ENCODE results near the gene NTRK3. TPM values are rescaled to one million over a fixed set of nuclear protein-coding genes. Genes with fewer than 3 reads are reported as not detected.

The NTRK3 gene
- total RNA-seq, 6 experiments from 2014 or later = 0.35 to 0.75 (median 0.46) TPM

DNA sequence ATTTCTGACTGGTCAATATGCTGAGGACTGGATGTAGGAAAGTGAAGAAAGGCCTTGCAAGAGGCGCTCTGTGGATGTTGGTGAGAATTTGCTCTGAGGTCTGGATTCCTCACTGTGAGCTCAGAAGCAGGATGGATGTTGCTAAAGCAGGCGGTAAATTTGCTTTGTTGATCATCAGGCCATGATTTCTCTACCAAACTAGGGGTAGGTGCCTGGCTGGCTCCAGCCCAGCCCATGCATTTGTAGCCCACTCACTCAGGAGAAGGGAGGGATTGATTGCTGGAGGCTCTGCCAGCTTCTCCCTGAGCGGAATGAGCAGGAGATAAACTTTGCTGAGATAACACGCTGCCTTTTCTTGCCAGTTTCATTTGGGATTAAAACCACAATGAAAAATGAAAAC is 44.3 kb upstream of the NTRK3 start:
- 49% methylated on average over 4 of the region's 4 CpGs for WGBS (ENCODE audit: insufficient coverage, low coverage, low lambda C conversion rate, missing lambda C conversion rate)
- intact Hi-C loops (cut with DNase I) = no loop called here

DNA sequence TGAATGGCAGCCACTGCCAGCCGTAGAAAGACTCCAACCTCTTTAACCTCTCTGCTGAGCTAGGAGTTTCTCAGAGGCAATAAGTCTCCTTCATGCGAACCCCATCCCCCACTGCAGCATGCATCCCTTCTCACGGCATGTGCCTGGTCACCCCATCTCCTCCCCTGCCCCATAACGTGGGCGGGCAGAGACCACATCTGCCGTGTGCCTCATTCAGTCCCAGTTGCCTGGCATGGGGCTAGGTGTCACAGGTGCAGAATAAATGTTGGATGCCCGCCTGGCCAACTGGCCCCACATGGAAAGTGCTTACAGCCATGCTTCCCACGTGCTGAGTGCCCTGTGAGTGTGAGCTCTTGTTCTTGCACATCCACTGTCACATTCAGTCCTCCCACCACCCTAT is 43.5 kb upstream of the NTRK3 start:
- Histone ChIP-seq H3K27me3 (no peaks in the 10 kb centered on the region), H3K27ac (no peak overlapping the region), H3K9me3 (no peaks in the 10 kb centered on the region), H3K36me3 (no peaks in the 10 kb centered on the region), H3K4me3 (no peak overlapping the region), H3K4me1 (no peaks in the 10 kb centered on the region)
- ATAC-seq (no peak), DNase-seq (no peak)
- TF ChIP-seq POLR2A (IDR thresholded peaks at IDR 0.05) = no peak
- 32% methylated on average over 8 of the region's 8 CpGs for WGBS (ENCODE audit: insufficient coverage, low coverage, low lambda C conversion rate, missing lambda C conversion rate)
- intact Hi-C loops (cut with DNase I) = no loop called here

More for the DNA sequence above, 44.3 kb upstream of the NTRK3 start:
- no peaks in the 10 kb centered on the region for H3K36me3 ChIP-seq
- H3K27me3 ChIP-seq = no peaks in the 10 kb centered on the region
- H3K4me1 ChIP-seq = no peaks in the 10 kb centered on the region
- no peak overlapping the region for H3K27ac ChIP-seq
- DNase-seq (no peak), ATAC-seq (no peak)
- H3K4me3 ChIP-seq = no peak overlapping the region
- H3K9me3 ChIP-seq = no peaks in the 10 kb centered on the region
- TF ChIP-seq POLR2A (IDR thresholded peaks at IDR 0.05) = no peak
- TF ChIP-seq, protein P1, sequence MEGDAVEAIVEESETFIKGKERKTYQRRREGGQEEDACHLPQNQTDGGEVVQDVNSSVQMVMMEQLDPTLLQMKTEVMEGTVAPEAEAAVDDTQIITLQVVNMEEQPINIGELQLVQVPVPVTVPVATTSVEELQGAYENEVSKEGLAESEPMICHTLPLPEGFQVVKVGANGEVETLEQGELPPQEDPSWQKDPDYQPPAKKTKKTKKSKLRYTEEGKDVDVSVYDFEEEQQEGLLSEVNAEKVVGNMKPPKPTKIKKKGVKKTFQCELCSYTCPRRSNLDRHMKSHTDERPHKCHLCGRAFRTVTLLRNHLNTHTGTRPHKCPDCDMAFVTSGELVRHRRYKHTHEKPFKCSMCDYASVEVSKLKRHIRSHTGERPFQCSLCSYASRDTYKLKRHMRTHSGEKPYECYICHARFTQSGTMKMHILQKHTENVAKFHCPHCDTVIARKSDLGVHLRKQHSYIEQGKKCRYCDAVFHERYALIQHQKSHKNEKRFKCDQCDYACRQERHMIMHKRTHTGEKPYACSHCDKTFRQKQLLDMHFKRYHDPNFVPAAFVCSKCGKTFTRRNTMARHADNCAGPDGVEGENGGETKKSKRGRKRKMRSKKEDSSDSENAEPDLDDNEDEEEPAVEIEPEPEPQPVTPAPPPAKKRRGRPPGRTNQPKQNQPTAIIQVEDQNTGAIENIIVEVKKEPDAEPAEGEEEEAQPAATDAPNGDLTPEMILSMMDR (IDR thresholded peaks at IDR 0.05) = no peak

DNA sequence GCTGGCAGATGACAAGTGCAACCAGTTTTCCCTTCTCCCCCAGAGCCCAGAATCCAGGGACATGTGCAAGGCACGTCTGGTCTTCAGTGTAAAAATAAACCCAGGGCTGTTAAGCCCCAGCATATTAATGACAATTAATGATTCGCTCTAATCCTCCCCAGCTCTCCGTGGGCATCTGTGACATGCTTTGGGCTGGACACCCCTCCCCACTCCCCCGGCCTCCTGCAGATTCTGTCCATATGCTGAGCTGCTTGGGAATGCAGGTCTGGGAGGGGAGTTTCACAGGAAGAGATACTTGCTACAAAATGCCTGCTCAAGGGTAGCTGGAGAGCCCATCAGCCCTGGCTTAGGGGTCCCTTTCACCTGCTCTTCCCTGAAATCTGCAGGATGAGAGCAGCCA is 43.0 kb upstream of the NTRK3 start:
- ATAC-seq = no peak
- intact Hi-C loops (cut with DNase I) = no loop called here
- no peak overlapping the region for H3K27ac ChIP-seq

DNA sequence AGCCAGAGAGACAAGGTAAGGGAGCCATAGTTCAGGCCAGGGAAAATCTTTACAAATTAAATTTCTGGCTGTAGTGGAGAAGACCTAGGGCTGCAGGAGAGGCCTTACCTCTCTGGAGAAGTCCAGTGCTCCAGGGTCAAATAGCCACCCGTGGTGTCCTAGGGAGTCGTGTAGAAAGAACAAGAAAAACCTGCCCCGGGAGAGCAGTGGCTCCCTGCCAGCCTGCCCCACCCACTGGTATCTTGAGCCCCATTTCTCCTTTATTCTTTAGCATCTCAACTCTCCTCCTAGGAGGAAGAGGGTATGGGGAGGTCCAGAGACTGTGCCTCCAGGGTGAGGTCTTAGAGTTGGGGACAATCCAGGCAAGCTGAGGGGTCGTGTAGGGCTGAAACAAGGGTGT is 32.1 kb upstream of the NTRK3 start:
- intact Hi-C loops (cut with DNase I) = no loop called here
- no peak for TF ChIP-seq POLR2A (IDR thresholded peaks at IDR 0.05)
- TF ChIP-seq, protein P1 (IDR thresholded peaks at IDR 0.05) = no peak

More for the DNA sequence above, 43.0 kb upstream of the NTRK3 start:
- DNase-seq = no peak
- whole genome bisulfite sequencing (ENCODE audit: insufficient coverage, low coverage, low lambda C conversion rate, missing lambda C conversion rate) = 37% methylated on average over 3 of the region's 4 CpGs
- Histone ChIP-seq H3K9me3 (no peaks in the 10 kb centered on the region), H3K4me3 (no peak overlapping the region), H3K4me1 (no peaks in the 10 kb centered on the region), H3K27me3 (no peaks in the 10 kb centered on the region), H3K36me3 (no peaks in the 10 kb centered on the region)
- TF ChIP-seq POLR2A (IDR thresholded peaks at IDR 0.05) = no peak
- TF ChIP-seq, protein P1 (IDR thresholded peaks at IDR 0.05) = no peak

DNA sequence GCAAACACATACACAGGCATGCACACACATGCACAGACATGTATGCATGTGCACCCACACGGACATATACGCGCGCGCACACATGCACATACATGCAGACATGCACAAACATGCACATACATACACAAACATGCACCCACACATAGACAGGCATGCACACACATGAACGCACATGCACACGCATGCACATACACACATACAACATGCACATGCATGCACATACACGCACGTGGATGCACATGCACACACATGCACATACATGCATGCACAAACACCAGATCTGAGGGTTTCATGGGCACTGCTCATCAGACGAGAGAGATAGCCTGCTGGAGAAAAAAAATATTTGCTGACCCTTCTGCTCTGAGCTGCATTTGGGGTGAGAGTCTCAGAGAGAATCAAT is 31.7 kb upstream of the NTRK3 start:
- H3K27ac ChIP-seq = no peak overlapping the region
- no peaks in the 10 kb centered on the region for H3K36me3 ChIP-seq
- DNase-seq = no peak
- no peaks in the 10 kb centered on the region for H3K27me3 ChIP-seq
- TF ChIP-seq, protein P1 (IDR thresholded peaks at IDR 0.05) = no peak
- intact Hi-C loops (cut with DNase I) = no loop called here
- H3K4me3 ChIP-seq = no peak overlapping the region
- 63% methylated on average over 10 of the region's 10 CpGs for WGBS (ENCODE audit: insufficient coverage, low coverage, low lambda C conversion rate, missing lambda C conversion rate)
- no peak for ATAC-seq
- no peaks in the 10 kb centered on the region for H3K4me1 ChIP-seq
- no peaks in the 10 kb centered on the region for H3K9me3 ChIP-seq

More for the DNA sequence above, 32.1 kb upstream of the NTRK3 start:
- Histone ChIP-seq H3K27ac (no peak overlapping the region), H3K36me3 (no peaks in the 10 kb centered on the region), H3K4me1 (no peaks in the 10 kb centered on the region), H3K9me3 (no peaks in the 10 kb centered on the region), H3K27me3 (no peaks in the 10 kb centered on the region), H3K4me3 (no peak overlapping the region)
- DNase-seq (no peak), ATAC-seq (no peak)
- WGBS (ENCODE audit: insufficient coverage, low coverage, low lambda C conversion rate, missing lambda C conversion rate) = 35% methylated on average over 4 of the region's 4 CpGs
